Posterior cingulate gyrus (tissue), 11 donors: ENCODE measurements around the gene SLC43A1.

Source experiments
- DNase-seq, 10 donors: peaks; one replicate each; pipeline versions ENCODE4 v3.0.0 to v3.0.0-alpha.2; 2020 to 2021; ENCODE audit warnings: mixed read lengths in 3 of 10
- intact Hi-C: fragments of 100-400 bp; cut with DNase I; formaldehyde crosslinking; loops from one replicate; pipeline ENCODE4 v1.15.1; 2023

The SLC43A1 gene

DNA sequence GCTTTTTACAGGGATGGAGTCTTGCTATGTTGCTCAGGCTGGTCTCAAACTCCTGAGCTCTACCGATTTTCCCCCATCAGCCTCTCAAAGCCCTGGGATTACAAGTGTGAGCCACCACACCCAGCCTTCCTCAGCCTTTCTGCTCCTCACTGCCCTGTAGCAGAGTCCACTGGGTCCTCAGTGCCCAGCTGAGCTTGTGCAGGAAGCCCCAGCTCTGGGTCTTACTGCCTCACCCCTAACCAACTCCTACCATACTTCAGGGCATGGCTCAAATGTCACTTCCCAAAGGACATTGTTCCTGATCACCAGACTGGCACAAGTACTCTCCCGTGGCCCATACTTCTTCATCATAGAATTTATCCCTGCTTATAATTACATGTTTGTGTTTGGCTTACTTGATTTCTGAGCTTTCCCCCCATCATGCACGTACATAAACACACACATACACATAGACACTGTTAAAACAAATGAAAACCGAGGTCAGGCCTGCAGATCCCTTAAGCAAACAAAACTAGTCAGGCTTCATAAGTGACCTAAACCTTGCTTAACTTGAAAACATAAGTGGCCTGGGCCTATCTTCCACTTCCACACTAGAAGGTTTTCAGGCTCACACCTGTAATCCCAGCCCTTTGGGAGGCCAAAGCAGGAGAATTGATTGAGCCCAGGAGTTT lies 74.6 kb downstream of the SLC43A1 start:
- peak in 1 of 10 donors; percentile 30 for DNase-seq
- intact Hi-C loops, result no loop called here

DNA sequence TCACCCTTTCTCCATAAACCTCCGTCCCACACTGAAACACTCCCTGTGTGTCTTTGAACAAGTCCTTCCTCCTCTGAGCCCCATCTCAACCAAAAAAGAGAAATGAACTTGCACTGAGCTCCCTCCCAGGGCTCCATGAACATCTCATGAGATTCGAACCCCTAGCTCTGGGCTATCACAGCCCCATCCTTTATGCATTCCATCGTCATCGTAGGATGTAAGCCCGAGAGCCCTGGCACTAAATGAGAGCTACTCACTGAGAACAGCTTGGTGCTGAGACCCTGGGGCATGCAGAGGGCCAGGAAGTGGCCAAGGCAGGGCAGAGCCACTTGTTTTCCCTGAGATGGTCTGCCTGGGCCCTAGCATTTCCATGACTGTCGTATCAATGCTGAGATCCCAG lies 75.7 kb downstream of the SLC43A1 start:
- DNase-seq, result peak in 1 of 10 donors; percentile 39
- intact Hi-C loops, result no loop called here

DNA sequence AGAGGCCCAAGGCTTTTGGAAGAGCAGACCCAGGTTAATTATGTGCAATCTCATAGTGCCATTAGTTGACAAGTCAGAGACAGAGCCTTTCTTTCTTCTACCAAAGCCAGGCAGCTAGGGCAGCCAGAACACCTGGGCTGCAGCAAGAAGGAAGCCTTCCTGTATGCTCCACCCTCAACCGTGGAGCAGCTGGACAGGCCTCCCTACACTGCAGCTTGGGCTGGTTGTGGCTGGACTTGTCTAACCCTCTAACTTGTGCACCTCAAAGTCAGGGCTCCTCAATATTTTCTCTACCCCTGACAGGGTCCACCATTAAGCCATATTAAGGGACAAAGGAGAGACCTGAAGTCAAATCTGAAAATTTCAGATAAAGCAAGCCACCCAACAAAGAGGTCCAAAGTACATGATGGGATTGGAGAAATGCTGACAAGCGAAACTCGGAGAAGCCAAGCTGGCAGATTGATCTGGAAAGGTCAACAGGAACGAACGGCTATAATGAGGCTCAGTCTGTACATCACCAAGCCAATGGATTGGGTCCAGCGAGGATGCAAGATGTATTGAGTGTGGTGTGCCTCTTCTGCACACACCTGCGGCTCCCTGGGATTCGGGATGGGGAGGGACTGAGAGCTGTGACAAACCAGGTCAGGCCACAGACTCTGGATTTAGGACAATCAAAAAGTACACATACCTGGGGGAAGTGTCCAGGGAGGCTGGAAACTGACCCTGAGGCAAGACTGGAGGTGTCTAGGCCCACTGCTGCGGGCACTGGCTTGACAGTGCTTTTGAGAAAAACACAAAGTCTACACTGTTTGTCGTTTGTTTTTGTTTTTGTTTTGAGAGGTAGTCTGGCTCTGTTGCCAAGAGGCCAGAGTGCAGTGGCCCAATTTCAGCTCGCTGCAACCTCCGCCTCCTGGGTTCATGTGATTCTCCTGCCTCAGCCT lies 76.9 kb downstream of the SLC43A1 start:
- DNase-seq, result peak in 1 of 10 donors; percentile 35
- intact Hi-C loops, result no loop called here

DNA sequence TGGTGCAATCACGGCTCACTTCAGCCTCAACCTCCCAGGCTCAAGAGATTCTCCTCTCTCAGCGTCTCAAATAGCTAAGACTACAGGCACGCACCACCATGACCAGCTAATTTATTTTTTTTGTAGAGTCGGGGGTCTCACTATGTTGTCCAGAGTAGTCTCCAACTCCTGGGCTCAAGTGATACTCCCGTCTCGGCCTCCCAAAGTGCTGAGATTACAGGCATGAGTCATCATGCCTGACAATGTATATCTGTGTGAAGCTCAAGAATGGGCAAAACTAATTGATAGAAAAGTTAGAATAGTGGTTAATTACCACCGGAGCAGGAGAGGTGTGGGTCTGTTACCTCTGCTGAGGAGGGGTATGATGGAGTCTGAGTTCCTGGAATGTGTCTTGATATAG lies 79.5 kb downstream of the SLC43A1 start:
- intact Hi-C loops, result no loop called here
- no peak for DNase-seq

DNA sequence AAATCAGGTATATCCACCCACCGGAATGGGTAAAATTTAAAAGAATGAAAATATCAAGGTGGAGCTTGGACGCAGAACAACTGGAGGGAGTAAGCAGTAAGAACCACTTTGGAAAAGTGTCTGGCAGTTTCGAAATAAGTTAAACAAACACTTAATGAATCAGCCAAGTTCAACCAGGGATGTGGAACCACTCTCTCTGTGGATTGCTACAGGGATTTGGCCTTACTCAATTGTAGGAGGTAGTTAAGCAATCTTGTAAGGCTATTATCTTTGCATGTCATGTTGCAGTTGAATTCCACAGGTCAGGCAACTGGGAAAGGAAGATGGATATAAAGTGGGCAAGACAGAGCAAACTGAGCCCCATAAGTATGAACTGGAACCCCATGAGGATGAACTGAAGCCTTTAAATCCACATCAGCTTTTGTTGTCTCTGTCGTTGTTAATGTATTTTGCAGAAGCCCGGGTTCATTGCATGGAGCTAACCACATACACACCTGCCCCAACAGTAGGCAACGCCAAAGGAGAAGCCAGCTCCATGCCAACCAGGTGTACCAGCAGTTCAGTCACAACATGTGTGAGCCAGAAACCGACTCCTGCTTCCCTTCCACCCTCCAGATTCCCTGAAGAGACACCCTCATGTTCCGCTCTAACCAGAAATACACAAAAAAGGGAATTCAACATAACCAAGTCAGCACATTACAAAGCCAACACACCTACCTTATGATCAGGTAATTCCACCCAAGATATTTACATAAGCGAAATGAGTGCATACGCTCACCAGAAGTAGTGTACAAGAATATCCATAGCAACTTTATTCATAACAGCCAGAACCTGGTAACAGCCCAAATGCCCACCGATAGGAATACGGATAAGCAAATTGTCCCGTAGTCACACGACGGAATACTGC lies 80.6 kb downstream of the SLC43A1 start:
- intact Hi-C loops, result no loop called here
- no peak for DNase-seq
